Stimulated activated CD4-positive, alpha-beta T cell treated with anti-CD3 and anti-CD28 coated beads, Interleukin-1b, Interleukin-23, amount 100 ng/mL, for 24 hours (primary cell): ENCODE measurements around the gene CBL.
A peak's percentile ranks its signal among the peaks of the same experiment; 100 is the strongest.

Experiments
- DNase-seq, 4 experiments: peaks; one replicate each; pipeline ENCODE4 v3.0.0-alpha.2; 2020; ENCODE audit warnings: low read depth in 4 of 4, low spot score in 1 of 4

CBL gene

DNA sequence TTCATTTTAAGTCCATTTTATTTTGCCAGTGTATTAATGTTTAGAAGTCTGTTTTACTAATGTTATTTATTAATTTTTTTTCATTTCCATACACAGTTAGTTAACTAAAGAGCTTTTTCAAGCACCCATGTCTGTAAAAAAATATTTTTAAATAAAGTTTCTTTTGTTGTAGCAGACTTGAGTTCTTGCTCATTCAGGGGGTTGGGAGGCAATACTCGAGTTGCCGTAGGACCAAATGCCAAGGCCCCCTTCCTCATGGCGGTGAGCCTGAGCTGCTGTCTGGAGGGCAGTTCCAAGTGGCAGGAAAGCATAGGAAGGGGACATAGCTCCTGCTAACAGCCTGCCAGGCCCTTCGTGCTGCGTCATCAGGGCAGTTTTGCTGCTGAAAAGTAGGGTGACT, 101.8 kb downstream of the CBL start:
- DNase-seq = no peak

- no peak for DNase-seq
Observed at GRCh38 chr11:119309411-119309810, 103.3 kb downstream of the CBL start.

- DNase-seq = no peak
Observed at GRCh38 chr11:119309953-119310681, 104.0 kb downstream of the CBL start.

GRCh38 chr11:119310682-119311052, 104.5 kb downstream of the CBL start:
- no peak for DNase-seq

GRCh38 chr11:119314726-119315125, 108.6 kb downstream of the CBL start:
- no peak for DNase-seq

GRCh38 chr11:119315131-119316015, 109.2 kb downstream of the CBL start:
- no peak for DNase-seq

- DNase-seq = no peak
Observed at GRCh38 chr11:119316016-119316728, 110.0 kb downstream of the CBL start.

DNA sequence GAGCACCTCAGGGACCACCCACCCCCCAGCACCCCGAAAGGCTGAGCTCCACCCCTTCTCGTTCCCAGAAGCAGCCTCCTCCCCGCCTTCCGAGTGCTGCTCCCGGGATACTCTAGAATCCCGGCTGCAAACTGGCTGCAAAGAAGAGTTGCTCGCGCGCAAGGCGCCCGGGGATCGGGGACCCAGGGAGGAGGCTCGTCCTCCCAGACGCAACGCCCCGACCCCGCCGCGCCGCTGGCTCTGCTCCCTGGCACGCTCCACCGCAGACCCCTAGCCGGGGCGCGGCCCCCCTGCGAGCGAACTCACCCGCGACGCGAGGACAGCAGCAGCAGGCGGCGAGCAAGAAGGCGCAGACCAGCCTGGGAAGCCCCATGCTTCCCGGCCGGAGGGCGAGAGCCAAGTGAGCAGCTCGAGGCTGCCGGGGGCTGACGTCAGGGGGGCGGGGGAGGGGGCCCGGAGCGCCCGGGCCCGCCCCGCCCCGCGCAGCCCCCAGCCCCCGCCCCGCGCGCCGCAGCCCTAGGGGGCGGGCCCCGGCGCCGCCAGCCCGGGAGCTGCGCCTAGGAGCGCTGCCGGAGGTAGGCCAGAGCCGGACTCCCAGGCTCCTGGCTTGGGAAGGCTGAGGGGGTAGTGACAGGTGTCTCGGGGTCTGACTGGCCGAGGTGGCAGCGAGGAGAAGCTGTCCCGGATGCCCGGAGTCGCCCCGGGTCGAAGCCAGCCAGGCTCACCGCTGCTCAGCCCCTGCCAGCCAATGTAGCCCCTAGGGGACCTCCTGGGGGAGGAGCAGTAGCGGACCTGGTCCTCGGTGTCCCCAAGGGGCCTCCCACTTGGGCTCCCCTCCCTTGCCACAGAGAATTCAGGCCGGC, 110.8 kb downstream of the CBL start, which contains the start of gene MCAM:
Gene MCAM, minus strand, starts transcription at position 402 of the 863 bp plus-strand sequence. Its CDS starts 29 bp downstream, at position 373.
- no peak for DNase-seq

GRCh38 chr11:119317592-119318239, 111.6 kb downstream of the CBL start:
- no peak for DNase-seq

DNA sequence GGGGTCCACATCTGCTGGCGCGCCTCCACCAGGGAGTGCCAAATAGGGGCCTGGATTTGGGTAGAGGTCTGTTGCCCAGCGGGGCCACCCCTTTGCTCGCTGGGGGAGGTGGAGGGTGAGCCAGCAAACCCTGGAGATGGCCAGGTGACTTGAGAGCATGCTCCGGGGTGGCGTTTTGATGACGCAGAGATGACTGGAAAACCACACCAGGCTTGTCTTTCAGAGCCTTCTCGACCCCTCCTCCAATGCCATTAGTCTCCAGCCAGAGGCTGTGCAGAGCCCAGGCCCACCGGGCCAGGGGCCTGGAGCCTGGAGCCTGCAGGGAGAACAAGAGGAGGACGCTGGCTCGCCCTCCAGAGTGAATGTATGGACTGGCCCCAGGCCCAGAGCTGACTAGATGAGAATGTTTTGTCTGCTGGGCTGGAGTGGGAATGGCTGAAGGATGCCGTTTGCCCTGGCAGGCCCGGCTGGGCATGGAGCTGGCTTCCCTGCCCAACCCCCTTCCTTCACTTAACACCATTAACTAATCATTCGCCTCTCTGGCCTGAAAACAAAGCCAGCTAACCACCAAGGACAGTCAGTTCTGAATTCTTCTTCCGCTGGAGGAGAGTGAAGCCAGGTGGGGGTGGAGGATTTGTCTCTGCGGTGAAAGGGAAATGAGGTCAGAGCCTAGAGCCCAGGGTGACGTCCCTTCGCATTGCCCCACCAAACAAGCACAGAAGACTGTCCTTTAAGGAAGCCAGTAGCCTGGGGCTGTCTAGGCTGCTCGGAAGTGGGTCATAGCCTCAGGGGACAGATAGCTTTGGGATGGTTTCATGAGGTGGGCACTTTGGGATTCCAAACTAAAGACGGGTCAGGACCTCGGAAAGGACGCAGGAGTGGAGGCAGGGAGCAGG, 112.3 kb downstream of the CBL start:
- no peak for DNase-seq

DNA sequence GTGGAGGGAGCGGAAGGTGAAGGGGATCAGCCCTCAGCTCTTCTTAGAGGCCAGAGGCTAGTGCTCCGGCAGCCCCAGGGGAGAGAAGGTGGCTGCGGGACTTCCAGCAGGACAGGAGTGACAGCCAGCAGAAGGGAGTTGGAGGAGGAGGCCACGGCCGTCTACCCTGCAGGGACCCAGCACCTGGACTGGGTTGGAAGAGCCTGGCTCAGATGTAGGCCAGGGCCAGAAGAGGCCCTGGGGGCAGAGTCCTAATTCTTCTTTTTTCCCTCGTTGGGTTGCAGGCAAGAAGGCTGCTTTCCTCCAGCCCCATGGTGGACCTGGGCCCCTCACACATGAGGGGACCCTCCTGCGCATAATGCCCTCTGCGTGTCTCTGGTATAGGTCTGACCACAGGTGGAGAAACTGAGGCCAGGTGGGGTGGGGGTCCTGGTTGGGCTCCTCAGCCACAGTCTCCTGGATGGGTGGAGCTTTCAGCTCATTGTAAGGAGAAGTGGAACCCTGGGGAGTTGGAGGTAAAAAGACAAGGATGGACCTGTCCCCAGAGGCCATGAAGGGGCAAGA, 113.1 kb downstream of the CBL start:
- no peak for DNase-seq

GRCh38 chr11:119319700-119320239, 113.6 kb downstream of the CBL start:
- DNase-seq = no peak

GRCh38 chr11:119320240-119320775, 114.2 kb downstream of the CBL start:
- no peak for DNase-seq

DNA sequence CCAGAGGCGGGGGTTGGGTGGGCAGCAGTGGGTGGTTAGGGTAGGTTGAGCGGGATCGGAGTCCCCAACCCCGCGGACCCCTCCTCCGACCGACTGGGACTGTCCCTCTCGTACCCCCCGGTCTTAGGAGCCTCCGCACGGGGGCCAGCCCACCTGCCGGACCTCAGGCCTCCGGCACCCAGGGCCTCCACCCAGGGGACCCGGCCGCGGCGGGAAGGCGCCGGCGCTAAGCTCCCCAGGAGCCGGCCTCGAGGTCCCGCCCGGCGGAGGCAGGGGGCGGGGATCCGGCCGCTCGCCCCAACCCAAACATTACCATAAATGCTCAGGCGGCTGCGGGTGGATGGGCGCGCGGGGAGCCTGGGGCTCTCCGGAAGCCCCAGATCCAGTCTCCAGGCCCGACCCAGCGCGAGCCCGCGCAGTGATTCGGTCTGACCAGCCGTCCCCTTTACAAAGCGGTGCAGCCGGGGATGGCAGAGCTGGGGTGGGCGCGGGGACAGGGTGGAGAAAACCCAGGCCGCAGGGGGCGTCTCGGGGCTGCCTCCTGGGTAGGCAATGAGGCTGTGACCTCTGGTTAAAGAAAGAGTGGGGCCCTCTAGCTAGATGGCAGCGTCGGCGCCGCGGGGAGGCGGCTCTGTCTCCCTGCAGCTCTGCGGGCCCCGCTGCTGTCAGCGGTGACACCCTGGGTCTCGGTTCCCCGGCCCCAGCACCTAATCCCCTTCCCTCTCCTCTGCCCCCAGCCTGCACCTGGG, 114.8 kb downstream of the CBL start:
- DNase-seq = peak in 1 of 4 experiments; percentile 53

DNA sequence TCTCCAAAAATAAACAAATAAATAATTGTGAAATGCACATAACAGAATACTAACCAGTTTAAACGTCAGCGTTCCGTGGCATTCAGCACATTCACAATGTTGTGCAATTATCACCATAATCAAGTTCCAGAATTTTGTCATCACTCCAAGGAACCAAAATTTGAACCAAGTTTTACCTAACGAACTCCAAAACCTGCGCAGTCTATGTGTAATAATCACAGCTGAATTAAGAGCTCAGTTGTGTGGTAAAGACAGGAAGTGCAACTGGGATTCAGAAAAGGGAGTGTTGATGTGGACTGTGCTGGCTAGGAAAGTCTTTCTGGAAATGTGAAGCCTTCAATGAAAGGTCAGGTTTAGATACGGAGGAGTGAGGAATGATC, 116.2 kb downstream of the CBL start:
- DNase-seq = no peak

GRCh38 chr11:119322921-119323531, 116.9 kb downstream of the CBL start:
- DNase-seq = no peak

GRCh38 chr11:119323532-119324033, 117.4 kb downstream of the CBL start:
- DNase-seq = peak; percentile 65 to 77 (median 74)
